GM12878 (cell line): ENCODE results near the gene PDCD1LG2. TPM values are rescaled to one million over a fixed set of nuclear protein-coding genes. Genes with fewer than 3 reads are reported as not detected.
A peak's percentile ranks its signal among the peaks of the same experiment; 100 is the strongest.

Experiments
- CBX3 ChIP-seq: fragments of 200-600 bp; sonication (generic); IDR thresholded peaks from 2 replicates; pipeline ENCODE4 v1.6.1; 2016; ENCODE audit warnings: low read depth, borderline replicate concordance
- CHD1 ChIP-seq: IDR thresholded peaks from 2 replicates; pipeline ENCODE4 v1.6.1; 2012; ENCODE audit warnings: low read depth, low read length, improper control_type of control experiment
- CREM ChIP-seq: IDR thresholded peaks from 2 replicates; pipeline ENCODE4 v1.6.1; 2014; ENCODE audit warnings: antibody characterized with exemption, low read depth
- E2F8 ChIP-seq: fragments of 450-650 bp; IDR thresholded peaks from 2 replicates; pipeline ENCODE4 v1.6.1; 2018; ENCODE audit warnings: mild to moderate bottlenecking, low read depth, moderate library complexity; ENCODE audit not compliant: partially characterized antibody
- IKZF2 ChIP-seq, 2 experiments: fragments of 450-650 bp; IDR thresholded peaks; 2 replicates each; pipeline ENCODE4 v1.6.1; 2017; ENCODE audit warnings: mild to moderate bottlenecking in 2 of 2, moderate library complexity in 2 of 2
- MYB ChIP-seq: fragments of 150-350 bp; IDR thresholded peaks from 2 replicates; pipeline ENCODE4 v1.6.1; 2014; ENCODE audit warnings: mild to moderate bottlenecking, low read depth, low read length, borderline replicate concordance
- NBN ChIP-seq: fragments of 450-650 bp; IDR thresholded peaks from 2 replicates; pipeline ENCODE4 v1.6.1; 2016
- NR2F1 ChIP-seq: fragments of 450-650 bp; conservative IDR thresholded peaks from 2 replicates; pipeline ENCODE4 v1.6.1; 2017; ENCODE audit warnings: mild to moderate bottlenecking
- PKNOX1 ChIP-seq: fragments of 450-650 bp; IDR thresholded peaks from 2 replicates; pipeline ENCODE4 v1.6.1; 2016; ENCODE audit warnings: mild to moderate bottlenecking
- RELA ChIP-seq: fragments of 450-650 bp; IDR thresholded peaks from 2 replicates; pipeline ENCODE4 v1.8.0; 2014; ENCODE audit warnings: borderline replicate concordance; ENCODE audit not compliant: partially characterized antibody
- RELB ChIP-seq: fragments of 450-650 bp; IDR thresholded peaks from 2 replicates; pipeline ENCODE4 v1.6.1; 2017; ENCODE audit warnings: low read depth, mild to moderate bottlenecking, moderate library complexity
- SIX5 ChIP-seq: IDR thresholded peaks from 2 replicates; pipeline ENCODE4 v1.6.1; 2011; ENCODE audit warnings: mild to moderate bottlenecking, low read depth, low read length, moderate library complexity; ENCODE audit not compliant: severe bottlenecking
- STAT3 ChIP-seq: IDR thresholded peaks from 2 replicates; pipeline ENCODE4 v1.6.1; 2011; ENCODE audit warnings: low read depth, low read length, improper control_type of control experiment
- SUZ12 ChIP-seq: fragments of 200-600 bp; sonication (generic); IDR thresholded peaks from one replicate; pipeline ENCODE4 v1.6.1; 2018; ENCODE audit warnings: antibody characterized with exemption, mild to moderate bottlenecking; ENCODE audit not compliant: unreplicated experiment
- polyA plus RNA-seq, 11 experiments: library from polyadenylated mRNA; depleted of rRNA in 4 of 11; unstranded in 6 of 11; stranded (reverse) in 5 of 11; fragments of >200 nt; fragmentation: Nextera tagmentation in 4 of 11; fragmentation: Illumina TruSeq in 1 of 11; extraction: Ambion mirVana in 4 of 11; extraction: Trizol in 1 of 11; gene quantifications; 1 replicate in 1 of 11; 2 replicates in 10 of 11; pipeline versions ENCODE4 v1.2.1 to v1.2.3, GENCODE V29; 2011 to 2016; ENCODE audit warnings: inconsistent platforms in 2 of 11, missing spikeins in 2 of 11, low read depth in 1 of 11
- total RNA-seq, 4 experiments: library from RNA; depleted of rRNA in 3 of 4; stranded (reverse); fragments of >200 nt in 3 of 4; fragmentation: Illumina TruSeq in 1 of 4; extraction: Trizol in 1 of 4; gene quantifications; 2 replicates each; pipeline versions ENCODE4 v1.2.1 to v1.2.3, GENCODE V29; 2013 to 2021
- TF ChIP-seq, protein P1 (sequence below): IDR thresholded peaks from 2 replicates; pipeline ENCODE4 v1.6.1; 2011; ENCODE audit warnings: low read depth, mild to moderate bottlenecking, low read length, moderate library complexity, borderline replicate concordance; ENCODE audit errors: extremely low read depth
- TF ChIP-seq, protein P2 (sequence below): fragments of 450-650 bp; IDR thresholded peaks from 2 replicates; pipeline ENCODE4 v1.6.1; 2017; ENCODE audit warnings: mild to moderate bottlenecking, moderate library complexity
- TF ChIP-seq, protein P3 (sequence below): fragments of 450-650 bp; IDR thresholded peaks from 2 replicates; pipeline ENCODE4 v1.6.1; 2017; ENCODE audit warnings: borderline replicate concordance

The PDCD1LG2 gene
- total and polyA plus RNA-seq, 10 of the 15 experiments (the other 5 are each of a cell fraction or from before 2014, with no cell fraction given) = 1.5 to 37.3 (median 3.0) TPM

DNA sequence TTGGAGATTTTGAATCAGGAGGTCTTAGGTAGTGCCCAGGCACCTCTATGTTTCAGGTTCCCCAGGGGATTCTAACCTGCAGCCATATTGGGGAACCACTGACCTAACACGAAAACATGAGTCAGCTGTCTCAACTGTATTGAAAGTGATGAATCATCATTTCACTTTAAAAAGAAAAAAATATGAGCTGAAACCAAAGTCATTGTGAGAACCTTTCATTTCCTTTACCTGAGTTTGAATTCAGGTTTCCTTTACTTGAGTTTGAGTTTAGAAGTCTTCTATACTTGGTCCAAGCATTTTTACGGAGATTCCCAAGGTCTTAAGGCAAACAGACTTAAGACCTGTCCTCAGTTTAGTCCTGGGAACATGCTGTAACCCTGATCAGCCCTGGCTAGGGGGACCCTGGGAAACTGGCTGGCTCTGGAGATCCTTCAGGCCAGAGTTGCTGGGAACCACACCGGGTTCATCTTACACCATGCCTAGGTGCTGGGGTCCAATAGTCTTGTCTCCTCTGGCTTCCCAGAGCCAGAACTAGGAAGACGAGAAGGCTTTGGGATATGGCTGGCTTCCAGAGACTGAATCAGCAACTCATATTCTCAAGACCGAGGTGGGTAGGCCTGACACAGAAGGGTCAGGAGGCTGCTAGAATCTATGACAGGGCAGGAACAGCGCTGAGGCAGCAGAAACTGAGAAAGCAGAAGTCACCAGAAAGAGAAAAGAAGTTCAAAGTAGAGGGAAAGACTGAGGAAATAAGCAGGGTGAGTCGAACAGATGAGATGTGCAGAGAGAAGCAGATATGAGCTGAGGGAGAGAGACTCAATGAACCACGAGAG is 16.4 kb upstream of the PDCD1LG2 start (continued):
- TF ChIP-seq RELA (no peak), STAT3 (no peak), PKNOX1 (0 out of 2 replicates have a peak, but pooled peaks have one; percentile 38), CREM (peak; percentile 74), E2F8 (peak; percentile 14), MYB (no peak), CBX3 (no peak), SIX5 (no peak), NR2F1 (peak; percentile 59), CHD1 (no peak), NBN (peak; percentile 90), SUZ12 (no peak), IKZF2 (IDR thresholded peaks at IDR 0.05) (peak; percentile 51 to 66), RELB (peak; percentile 49; the same call in 1 of the 2 replicates)
- TF ChIP-seq, protein P1, sequence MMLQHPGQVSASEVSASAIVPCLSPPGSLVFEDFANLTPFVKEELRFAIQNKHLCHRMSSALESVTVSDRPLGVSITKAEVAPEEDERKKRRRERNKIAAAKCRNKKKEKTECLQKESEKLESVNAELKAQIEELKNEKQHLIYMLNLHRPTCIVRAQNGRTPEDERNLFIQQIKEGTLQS = no peak
- TF ChIP-seq, protein P2, sequence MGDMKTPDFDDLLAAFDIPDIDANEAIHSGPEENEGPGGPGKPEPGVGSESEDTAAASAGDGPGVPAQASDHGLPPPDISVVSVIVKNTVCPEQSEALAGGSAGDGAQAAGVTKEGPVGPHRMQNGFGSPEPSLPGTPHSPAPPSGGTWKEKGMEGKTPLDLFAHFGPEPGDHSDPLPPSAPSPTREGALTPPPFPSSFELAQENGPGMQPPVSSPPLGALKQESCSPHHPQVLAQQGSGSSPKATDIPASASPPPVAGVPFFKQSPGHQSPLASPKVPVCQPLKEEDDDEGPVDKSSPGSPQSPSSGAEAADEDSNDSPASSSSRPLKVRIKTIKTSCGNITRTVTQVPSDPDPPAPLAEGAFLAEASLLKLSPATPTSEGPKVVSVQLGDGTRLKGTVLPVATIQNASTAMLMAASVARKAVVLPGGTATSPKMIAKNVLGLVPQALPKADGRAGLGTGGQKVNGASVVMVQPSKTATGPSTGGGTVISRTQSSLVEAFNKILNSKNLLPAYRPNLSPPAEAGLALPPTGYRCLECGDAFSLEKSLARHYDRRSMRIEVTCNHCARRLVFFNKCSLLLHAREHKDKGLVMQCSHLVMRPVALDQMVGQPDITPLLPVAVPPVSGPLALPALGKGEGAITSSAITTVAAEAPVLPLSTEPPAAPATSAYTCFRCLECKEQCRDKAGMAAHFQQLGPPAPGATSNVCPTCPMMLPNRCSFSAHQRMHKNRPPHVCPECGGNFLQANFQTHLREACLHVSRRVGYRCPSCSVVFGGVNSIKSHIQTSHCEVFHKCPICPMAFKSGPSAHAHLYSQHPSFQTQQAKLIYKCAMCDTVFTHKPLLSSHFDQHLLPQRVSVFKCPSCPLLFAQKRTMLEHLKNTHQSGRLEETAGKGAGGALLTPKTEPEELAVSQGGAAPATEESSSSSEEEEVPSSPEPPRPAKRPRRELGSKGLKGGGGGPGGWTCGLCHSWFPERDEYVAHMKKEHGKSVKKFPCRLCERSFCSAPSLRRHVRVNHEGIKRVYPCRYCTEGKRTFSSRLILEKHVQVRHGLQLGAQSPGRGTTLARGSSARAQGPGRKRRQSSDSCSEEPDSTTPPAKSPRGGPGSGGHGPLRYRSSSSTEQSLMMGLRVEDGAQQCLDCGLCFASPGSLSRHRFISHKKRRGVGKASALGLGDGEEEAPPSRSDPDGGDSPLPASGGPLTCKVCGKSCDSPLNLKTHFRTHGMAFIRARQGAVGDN = peak; percentile 51; the same call in 1 of the 2 replicates
- TF ChIP-seq, protein P3, sequence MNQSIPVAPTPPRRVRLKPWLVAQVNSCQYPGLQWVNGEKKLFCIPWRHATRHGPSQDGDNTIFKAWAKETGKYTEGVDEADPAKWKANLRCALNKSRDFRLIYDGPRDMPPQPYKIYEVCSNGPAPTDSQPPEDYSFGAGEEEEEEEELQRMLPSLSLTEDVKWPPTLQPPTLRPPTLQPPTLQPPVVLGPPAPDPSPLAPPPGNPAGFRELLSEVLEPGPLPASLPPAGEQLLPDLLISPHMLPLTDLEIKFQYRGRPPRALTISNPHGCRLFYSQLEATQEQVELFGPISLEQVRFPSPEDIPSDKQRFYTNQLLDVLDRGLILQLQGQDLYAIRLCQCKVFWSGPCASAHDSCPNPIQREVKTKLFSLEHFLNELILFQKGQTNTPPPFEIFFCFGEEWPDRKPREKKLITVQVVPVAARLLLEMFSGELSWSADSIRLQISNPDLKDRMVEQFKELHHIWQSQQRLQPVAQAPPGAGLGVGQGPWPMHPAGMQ = no peak
